HEK293 (cell line): Measurements from ENCODE around the gene ASB5.

Experiments used
- KLF16 ChIP-seq: fragments of 450-650 bp; formaldehyde crosslinking; IDR thresholded peaks from 2 replicates; pipeline ENCODE4 v1.5.1; 2017; ENCODE audit warnings: missing biosample characterization, missing genetic modification characterization
- PRDM10 ChIP-seq: fragments of 450-650 bp; formaldehyde crosslinking; IDR thresholded peaks from 2 replicates; pipeline ENCODE4 v1.5.1; 2016; ENCODE audit warnings: missing biosample characterization, missing genetic modification characterization
- TCF7L2 ChIP-seq: IDR thresholded peaks from 2 replicates; pipeline ENCODE4 v1.6.1; 2011; ENCODE audit warnings: low read depth, mild to moderate bottlenecking, inconsistent platforms, low read length, moderate library complexity, borderline replicate concordance
- ZBTB20 ChIP-seq: fragments of 450-650 bp; formaldehyde crosslinking; IDR thresholded peaks from 2 replicates; pipeline ENCODE4 v1.5.1; 2016; ENCODE audit warnings: missing biosample characterization, missing genetic modification characterization
- ZEB2 ChIP-seq: fragments of 450-650 bp; formaldehyde crosslinking; IDR thresholded peaks from 2 replicates; pipeline ENCODE4 v1.5.1; 2016; ENCODE audit warnings: missing biosample characterization, missing genetic modification characterization
- ZNF335 ChIP-seq: fragments of 450-650 bp; formaldehyde crosslinking; conservative IDR thresholded peaks from 2 replicates; pipeline ENCODE4 v1.5.1; 2016; ENCODE audit warnings: missing biosample characterization, missing genetic modification characterization
- ZNF426 ChIP-seq: fragments of 450-650 bp; formaldehyde crosslinking; IDR thresholded peaks from 2 replicates; pipeline ENCODE4 v1.5.1; 2017; ENCODE audit warnings: missing biosample characterization, missing genetic modification characterization, mild to moderate bottlenecking, inconsistent platforms, moderate library complexity
- ZNF585B ChIP-seq: fragments of 450-650 bp; formaldehyde crosslinking; IDR thresholded peaks from 2 replicates; pipeline ENCODE4 v1.5.1; 2016; ENCODE audit warnings: missing biosample characterization, missing genetic modification characterization
- ZNF658 ChIP-seq: fragments of 450-650 bp; formaldehyde crosslinking; IDR thresholded peaks from 2 replicates; pipeline ENCODE4; 2016; ENCODE audit warnings: missing biosample characterization, missing genetic modification characterization
- ZNF664 ChIP-seq: fragments of 450-650 bp; formaldehyde crosslinking; IDR thresholded peaks from 2 replicates; pipeline ENCODE4 v1.5.1; 2016; ENCODE audit warnings: missing biosample characterization, missing genetic modification characterization

ASB5 gene

GRCh38 chr4:176185051-176185450, 84.0 kb downstream of the ASB5 start (continued):
- TF ChIP-seq PRDM10 (tag by site-specific recombination) (0 out of 2 replicates have a peak, but pooled peaks have one; percentile 11), ZEB2 (peak; percentile 78), ZNF426 (no peak), KLF16 (tag by site-specific recombination) (no peak), ZNF335 (tag by site-specific recombination) (peak; percentile 66), ZNF664 (tag by site-specific recombination) (no peak), ZBTB20 (peak; percentile 76; the same call in 1 of the 2 replicates), ZNF658 (tag by site-specific recombination) (no peak), ZNF585B (no peak), TCF7L2 (no peak)
